ENCODE data around the gene ACSF3. TPM values are rescaled to one million over a fixed set of nuclear protein-coding genes. Genes with fewer than 3 reads are reported as not detected.

The ACSF3 gene
- total RNA-seq, 3 donors from 2014 or later (not counting 1 experiment from before 2014, with no cell fraction given) = 45.0 to 71.4 (median 51.6) TPM

- H3K36me3 ChIP-seq (ENCODE audit: control insufficient read depth, insufficient read depth, low read length) = peaks cover 17% of the 10 kb centered on the region
- no peaks in the 10 kb centered on the region for H3K36me3 Mint-ChIP-seq
- H3K9me3 Mint-ChIP-seq = no peaks in the 10 kb centered on the region
Measured at GRCh38 chr16:89143911-89144675, 50.4 kb downstream of the ACSF3 start.

GRCh38 chr16:89144681-89145080 lies 51.0 kb downstream of the ACSF3 start:
- Histone ChIP-seq H3K4me3 (ENCODE audit: low read length) (no peak overlapping the region), H3K27ac (ENCODE audit: low read length) (no peak overlapping the region), H3K4me1 (ENCODE audit: control insufficient read depth, insufficient read depth, low read length) (no peaks in the 10 kb centered on the region), H3K9me3 (ENCODE audit: control insufficient read depth, insufficient read depth, low read length) (peaks cover 3% of the 10 kb centered on the region), H3K36me3 (ENCODE audit: control insufficient read depth, insufficient read depth, low read length) (peaks cover 19% of the 10 kb centered on the region), H3K27me3 (ENCODE audit: control insufficient read depth, insufficient read depth, low read length) (no peaks in the 10 kb centered on the region)
- Mint-ChIP-seq H3K9me3 (no peaks in the 10 kb centered on the region), H3K4me1 (no peaks in the 10 kb centered on the region), H3K27ac (no peak overlapping the region), H3K4me3 (no peak overlapping the region), H3K27me3 (ENCODE audit: low read depth in 2 of 2) (no peaks in the 10 kb centered on the region), H3K36me3 (no peaks in the 10 kb centered on the region)
- 89% methylated on average over 6 of the region's 6 CpGs for WGBS (ENCODE audit: insufficient coverage)
- DNase-seq = no peak
- TF ChIP-seq CTCF (IDR thresholded peaks at IDR 0.05) = no peak
- intact Hi-C loops (cut with micrococcal nuclease) = no loop called here
- ATAC-seq = no peak

More at GRCh38 chr16:89143911-89144675, 50.4 kb downstream of the ACSF3 start:
- H3K9me3 ChIP-seq (ENCODE audit: control insufficient read depth, insufficient read depth, low read length) = peaks cover under 1% of the 10 kb centered on the region
- no peak for DNase-seq
- H3K27ac Mint-ChIP-seq = no peak overlapping the region
- H3K27ac ChIP-seq (ENCODE audit: low read length) = no peak overlapping the region
- no peak overlapping the region for H3K4me3 Mint-ChIP-seq
- 96% methylated on average over 22 of the region's 22 CpGs for WGBS (ENCODE audit: insufficient coverage)
- no peaks in the 10 kb centered on the region for H3K27me3 Mint-ChIP-seq (ENCODE audit: low read depth in 2 of 2)
- H3K4me3 ChIP-seq (ENCODE audit: low read length) = no peak overlapping the region
- no peaks in the 10 kb centered on the region for H3K27me3 ChIP-seq (ENCODE audit: control insufficient read depth, insufficient read depth, low read length)
- no peak for ATAC-seq
- no peak for TF ChIP-seq CTCF (IDR thresholded peaks at IDR 0.05)
- H3K4me1 Mint-ChIP-seq = no peaks in the 10 kb centered on the region
- intact Hi-C loops (cut with micrococcal nuclease) = no loop called here
- H3K4me1 ChIP-seq (ENCODE audit: control insufficient read depth, insufficient read depth, low read length) = no peaks in the 10 kb centered on the region

GRCh38 chr16:89145406-89146161 lies 51.9 kb downstream of the ACSF3 start:
- peaks cover 3% of the 10 kb centered on the region for H3K9me3 ChIP-seq (ENCODE audit: control insufficient read depth, insufficient read depth, low read length)
- H3K27me3 ChIP-seq (ENCODE audit: control insufficient read depth, insufficient read depth, low read length) = no peaks in the 10 kb centered on the region
- no peaks in the 10 kb centered on the region for H3K36me3 Mint-ChIP-seq
- intact Hi-C loops (cut with micrococcal nuclease) = no loop called here
- H3K27ac Mint-ChIP-seq = no peak overlapping the region
- no peak overlapping the region for H3K27ac ChIP-seq (ENCODE audit: low read length)
- WGBS (ENCODE audit: insufficient coverage) = 98% methylated on average over 25 of the region's 25 CpGs
- no peak overlapping the region for H3K4me3 ChIP-seq (ENCODE audit: low read length)
- no peaks in the 10 kb centered on the region for H3K9me3 Mint-ChIP-seq
- peaks cover 20% of the 10 kb centered on the region for H3K36me3 ChIP-seq (ENCODE audit: control insufficient read depth, insufficient read depth, low read length)
- H3K4me1 Mint-ChIP-seq = no peaks in the 10 kb centered on the region
- no peaks in the 10 kb centered on the region for H3K27me3 Mint-ChIP-seq (ENCODE audit: low read depth in 2 of 2)
- H3K4me3 Mint-ChIP-seq = no peak overlapping the region
- DNase-seq = no peak
- no peak for TF ChIP-seq CTCF (IDR thresholded peaks at IDR 0.05)
- no peak for ATAC-seq
- no peaks in the 10 kb centered on the region for H3K4me1 ChIP-seq (ENCODE audit: control insufficient read depth, insufficient read depth, low read length)

Measured in natural killer cell (primary cell).